ENCODE data around the gene MRPL52. TPM values are rescaled to one million over a fixed set of nuclear protein-coding genes. Genes with fewer than 3 reads are reported as not detected.

The MRPL52 gene
- total and polyA plus RNA-seq, 2 of the 13 experiments (the other 11 are each of a cell fraction or from before 2014, with no cell fraction given): 118 to 329 TPM

GRCh38 chr14:22807432-22808087 is 22.1 kb upstream of the MRPL52 start (continued):
- no peak for TF ChIP-seq GTF3A (CRISPR knock-in tag; conservative IDR thresholded peaks at IDR 0.05)
- TF ChIP-seq ZNF788 (CRISPR knock-in tag; IDR thresholded peaks at IDR 0.05; ENCODE audit: borderline replicate concordance): no peak
- TF ChIP-seq ZHX2 (IDR thresholded peaks at IDR 0.05; ENCODE audit: low read depth): no peak
- no peak for TF ChIP-seq ZHX2 (CRISPR knock-in tag; IDR thresholded peaks at IDR 0.05; ENCODE audit: borderline replicate concordance)
- TF ChIP-seq RFX5 (IDR thresholded peaks at IDR 0.05; ENCODE audit: low read depth, low read length): no peak
- TF ChIP-seq ZNF569 (CRISPR knock-in tag; IDR thresholded peaks at IDR 0.05; ENCODE audit: borderline replicate concordance): no peak
- TF ChIP-seq AFF4 (CRISPR knock-in tag; IDR thresholded peaks at IDR 0.05): no peak
- TF ChIP-seq NFAT5 (CRISPR knock-in tag; IDR thresholded peaks at IDR 0.05): no peak
- peak; percentile 93 for TF ChIP-seq ZMYM2 (CRISPR knock-in tag; IDR thresholded peaks at IDR 0.05)
- no peak for TF ChIP-seq ATF5 (CRISPR knock-in tag; IDR thresholded peaks at IDR 0.05; ENCODE audit: low read depth)
- no peak for TF ChIP-seq ZNF253 (CRISPR knock-in tag; IDR thresholded peaks at IDR 0.05; ENCODE audit: borderline replicate concordance)
- TF ChIP-seq ZNF776 (CRISPR knock-in tag; IDR thresholded peaks at IDR 0.05): no peak
- peak; percentile 66; the same call in 1 of the 2 replicates for TF ChIP-seq ZNF747 (CRISPR knock-in tag; IDR thresholded peaks at IDR 0.05; ENCODE audit: borderline replicate concordance)

Measured in HepG2 (cell line).